Testis (tissue), 5 donors: ENCODE measurements around the gene OR56A5. TPM values are rescaled to one million over a fixed set of nuclear protein-coding genes. Genes with fewer than 3 reads are reported as not detected.

Experiments used
- DNase-seq: peaks from one replicate; pipeline ENCODE4 v3.0.0-alpha.2; 2019
- H3K27ac ChIP-seq, 2 donors: fragments of 200-600 bp; sonication (generic); one replicate each; pipeline ENCODE4 v1.5.1; 2019
- H3K27me3 ChIP-seq: fragments of 200-600 bp; sonication (generic); one replicate; pipeline ENCODE4 v1.5.1; 2019
- H3K36me3 ChIP-seq: fragments of 200-600 bp; sonication (generic); one replicate; pipeline ENCODE4 v1.5.1; 2017; ENCODE audit warnings: low read depth; ENCODE audit errors: missing control alignments
- H3K4me1 ChIP-seq: fragments of 200-600 bp; sonication (generic); one replicate; pipeline ENCODE4 v1.5.1; 2019
- H3K4me3 ChIP-seq, 2 donors: fragments of 200-600 bp; sonication (generic); one replicate each; pipeline ENCODE4 v1.5.1; 2017 to 2019
- H3K9me3 ChIP-seq: fragments of 200-600 bp; sonication (generic); one replicate; pipeline ENCODE4 v1.5.1; 2017
- POLR2A ChIP-seq: fragments of 450-650 bp; IDR thresholded peaks from one replicate; pipeline ENCODE4 v1.6.1; 2017; ENCODE audit warnings: antibody characterized with exemption, mild to moderate bottlenecking, moderate library complexity
- WGBS, 2 donors: methylation state at CpG; one replicate each; pipeline ENCODE4 v1.1.5; 2018; 5-methylcytosine and 5-hydroxymethylcytosine counted together
- intact Hi-C: fragments of 100-400 bp; cut with DNase I; formaldehyde crosslinking; loops from one replicate; pipeline ENCODE4 v1.15.1; 2023; ENCODE audit warnings: low total_unique reads
- long read RNA-seq, 2 donors: transcript quantifications; one replicate each; lab custom pipeline, GENCODE V29; 2026
- polyA plus RNA-seq: library from polyadenylated mRNA; stranded (reverse); fragments of 350-450 nt; fragmentation: Illumina TruSeq; extraction: RNeasy Lipid Tissue Mini Kit (QIAGEN cat#74804); gene quantifications from one replicate; pipeline ENCODE4 v1.2.3, GENCODE V29; 2014; ENCODE audit warnings: low read depth, low replicate concordance; ENCODE audit not compliant: insufficient read depth
- total RNA-seq, 2 donors: library from RNA; depleted of rRNA; stranded (reverse); fragments of >200 nt; gene quantifications; one replicate each; pipeline ENCODE4 v1.2.3, GENCODE V29; 2016
- TF ChIP-seq, protein P1 (sequence below), 3 experiments: fragments of 450-650 bp in 2 of 3; fragments of 200-600 bp in 1 of 3; sonication (generic) in 1 of 3; IDR thresholded peaks; one replicate each; pipeline ENCODE4 v1.5.1; 2016 to 2019; ENCODE audit warnings: antibody characterized with exemption in 3 of 3, mild to moderate bottlenecking in 2 of 3, moderate library complexity in 1 of 3

Gene OR56A5, protein sequence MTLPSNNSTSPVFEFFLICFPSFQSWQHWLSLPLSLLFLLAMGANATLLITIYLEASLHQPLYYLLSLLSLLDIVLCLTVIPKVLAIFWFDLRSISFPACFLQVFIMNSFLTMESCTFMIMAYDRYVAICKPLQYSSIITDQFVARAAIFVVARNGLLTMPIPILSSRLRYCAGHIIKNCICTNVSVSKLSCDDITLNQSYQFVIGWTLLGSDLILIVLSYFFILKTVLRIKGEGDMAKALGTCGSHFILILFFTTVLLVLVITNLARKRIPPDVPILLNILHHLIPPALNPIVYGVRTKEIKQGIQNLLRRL
- total RNA-seq (not detected), polyA plus RNA-seq (not detected)
- long read RNA-seq, donor 1, result 0 reads
- long read RNA-seq, donor 2, result 0 reads

DNA sequence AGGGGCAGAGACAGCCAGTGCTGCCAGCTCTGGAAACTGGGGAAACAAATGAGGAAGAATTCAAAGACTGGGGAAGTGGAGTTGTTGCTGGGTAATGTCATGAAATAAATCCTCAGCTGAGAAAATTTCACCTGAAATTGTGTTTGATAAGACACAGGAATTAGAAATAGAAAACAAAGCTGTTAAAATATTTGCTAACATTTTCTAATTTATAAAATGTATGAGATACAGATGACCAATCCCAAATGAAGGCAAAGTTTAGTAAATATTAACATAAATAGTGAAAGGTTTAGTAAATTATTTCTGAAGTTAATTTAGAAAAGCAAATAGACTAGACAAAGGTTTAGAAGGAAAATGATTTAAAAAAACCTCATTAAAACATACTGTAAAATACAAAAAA lies at the start of gene OR56A5:
Gene OR56A5 (minus strand): TSS at position 101 of the 400 bp plus-strand sequence. CDS start 0 bp downstream, at position 101.
- Histone ChIP-seq H3K9me3 (no peaks in the 10 kb centered on the region), H3K27ac (no peak within 1 kb of the TSS), H3K36me3 (no peaks in the 10 kb centered on the region), H3K4me1 (no peaks in the 10 kb centered on the region), H3K27me3 (no peaks in the 10 kb centered on the region), H3K4me3 (no peak within 1 kb of the TSS)
- no peak for DNase-seq
- intact Hi-C loops, result no loop called here
- TF ChIP-seq POLR2A, result no peak
- TF ChIP-seq, protein P1, sequence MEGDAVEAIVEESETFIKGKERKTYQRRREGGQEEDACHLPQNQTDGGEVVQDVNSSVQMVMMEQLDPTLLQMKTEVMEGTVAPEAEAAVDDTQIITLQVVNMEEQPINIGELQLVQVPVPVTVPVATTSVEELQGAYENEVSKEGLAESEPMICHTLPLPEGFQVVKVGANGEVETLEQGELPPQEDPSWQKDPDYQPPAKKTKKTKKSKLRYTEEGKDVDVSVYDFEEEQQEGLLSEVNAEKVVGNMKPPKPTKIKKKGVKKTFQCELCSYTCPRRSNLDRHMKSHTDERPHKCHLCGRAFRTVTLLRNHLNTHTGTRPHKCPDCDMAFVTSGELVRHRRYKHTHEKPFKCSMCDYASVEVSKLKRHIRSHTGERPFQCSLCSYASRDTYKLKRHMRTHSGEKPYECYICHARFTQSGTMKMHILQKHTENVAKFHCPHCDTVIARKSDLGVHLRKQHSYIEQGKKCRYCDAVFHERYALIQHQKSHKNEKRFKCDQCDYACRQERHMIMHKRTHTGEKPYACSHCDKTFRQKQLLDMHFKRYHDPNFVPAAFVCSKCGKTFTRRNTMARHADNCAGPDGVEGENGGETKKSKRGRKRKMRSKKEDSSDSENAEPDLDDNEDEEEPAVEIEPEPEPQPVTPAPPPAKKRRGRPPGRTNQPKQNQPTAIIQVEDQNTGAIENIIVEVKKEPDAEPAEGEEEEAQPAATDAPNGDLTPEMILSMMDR (IDR thresholded peaks at IDR 0.05), result no peak

DNA sequence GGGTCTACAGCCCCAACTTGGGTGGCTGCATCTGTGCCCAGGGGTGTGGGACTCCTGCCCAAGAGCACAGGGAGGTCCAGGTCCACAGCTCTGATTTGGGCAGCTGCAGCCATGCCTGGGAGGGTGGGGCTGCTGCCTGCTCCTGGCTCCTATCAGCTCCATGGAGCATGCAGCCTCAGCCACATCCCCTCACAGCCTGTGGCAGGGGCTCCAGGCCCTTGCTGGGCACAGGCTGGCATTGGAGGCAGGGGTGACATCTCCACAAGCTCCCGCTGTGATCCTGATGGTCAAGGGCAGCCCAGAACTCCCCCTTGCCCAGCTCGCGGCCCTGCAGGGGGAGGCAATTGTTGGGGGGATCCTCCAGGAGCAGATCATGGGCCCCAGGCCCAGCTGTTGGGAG lies 44.7 kb upstream of the OR56A5 start:
- intact Hi-C loops, result no loop called here
- WGBS, 2 donors, result 58% methylated on average over 3 of the region's 3 CpGs; no CpG with 5 or more reads in 1 of the 2 donors
- Histone ChIP-seq H3K4me3 (no peak overlapping the region), H3K36me3 (no peaks in the 10 kb centered on the region), H3K4me1 (no peaks in the 10 kb centered on the region), H3K27me3 (no peaks in the 10 kb centered on the region), H3K9me3 (no peaks in the 10 kb centered on the region), H3K27ac (no peak overlapping the region)
- no peak for DNase-seq
- no peak for TF ChIP-seq POLR2A
- TF ChIP-seq, protein P1 (IDR thresholded peaks at IDR 0.05), result no peak

DNA sequence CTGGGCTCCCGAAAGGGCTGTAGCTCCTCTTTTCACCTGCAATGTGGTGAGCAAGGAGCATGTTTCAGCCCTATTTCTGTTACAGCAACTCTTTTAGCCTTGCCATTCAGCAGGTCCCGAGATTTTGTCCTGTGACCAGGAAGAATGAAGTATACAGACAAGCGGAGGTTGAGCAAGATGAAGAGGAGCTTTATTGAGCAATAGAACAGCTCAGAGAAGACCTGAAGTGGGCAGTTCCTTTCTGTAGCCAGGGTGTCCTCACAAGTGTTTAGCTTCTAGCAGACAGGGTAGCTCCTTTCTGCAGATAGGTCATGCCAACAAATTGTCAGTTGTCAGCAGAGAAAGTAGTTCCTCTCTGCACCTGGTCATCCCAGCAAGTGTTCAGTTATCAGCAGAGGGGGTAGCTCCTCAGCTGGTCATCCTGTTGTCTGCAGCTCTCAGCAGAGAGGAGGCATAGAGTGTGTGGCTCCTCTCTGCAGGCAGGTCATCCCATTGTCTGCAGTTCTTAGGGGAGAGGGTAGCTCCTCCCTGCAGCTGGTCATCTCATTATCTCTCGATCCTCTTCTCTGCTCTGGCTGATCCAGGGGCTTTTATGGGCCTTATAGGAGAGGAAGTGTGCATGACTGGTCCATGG lies 43.9 kb upstream of the OR56A5 start:
- Histone ChIP-seq H3K27me3 (no peaks in the 10 kb centered on the region), H3K27ac (no peak overlapping the region), H3K4me1 (no peaks in the 10 kb centered on the region), H3K9me3 (no peaks in the 10 kb centered on the region), H3K36me3 (no peaks in the 10 kb centered on the region), H3K4me3 (no peak overlapping the region)
- intact Hi-C loops, result no loop called here
- no peak for DNase-seq
- 76 to 90% methylated on average over 4 of the region's 4 CpGs for WGBS, 2 donors
- TF ChIP-seq, protein P1 (IDR thresholded peaks at IDR 0.05), result no peak
- TF ChIP-seq POLR2A, result no peak

DNA sequence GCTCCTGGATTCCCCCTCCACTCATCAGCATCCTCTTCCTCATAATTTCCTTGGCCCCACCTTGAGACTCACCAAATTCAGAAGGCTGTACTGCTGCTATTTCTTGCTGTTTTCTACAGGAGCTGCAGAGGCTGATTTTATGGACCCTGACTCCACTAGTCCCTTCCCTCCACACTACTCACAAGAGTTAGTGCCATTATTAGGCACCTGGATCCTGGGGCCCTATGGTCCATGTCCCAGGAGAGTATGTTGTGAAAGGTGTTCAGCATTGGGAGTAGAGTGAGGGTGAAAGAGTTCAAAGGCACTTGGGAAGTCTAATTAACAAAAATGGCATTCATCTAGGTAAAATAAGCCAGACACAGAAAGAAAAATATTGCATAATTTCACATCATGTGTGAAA lies 38.6 kb upstream of the OR56A5 start, which contains the start of gene OR56A4:
Gene OR56A4 (minus strand): TSS at position 101 of the 400 bp plus-strand sequence. CDS start 3,954 bp downstream, outside the sequence.
- Histone ChIP-seq H3K9me3 (no peaks in the 10 kb centered on the region), H3K27me3 (no peaks in the 10 kb centered on the region), H3K4me3 (no peak within 1 kb of the TSS), H3K4me1 (peaks cover 4% of the 10 kb centered on the region), H3K27ac (no peak within 1 kb of the TSS), H3K36me3 (no peaks in the 10 kb centered on the region)
- TF ChIP-seq POLR2A, result no peak
- TF ChIP-seq, protein P1 (IDR thresholded peaks at IDR 0.05), result no peak
- intact Hi-C loops, result no loop called here
- DNase-seq, result no peak
